Measurements from ENCODE around the gene ADD2.

DNA sequence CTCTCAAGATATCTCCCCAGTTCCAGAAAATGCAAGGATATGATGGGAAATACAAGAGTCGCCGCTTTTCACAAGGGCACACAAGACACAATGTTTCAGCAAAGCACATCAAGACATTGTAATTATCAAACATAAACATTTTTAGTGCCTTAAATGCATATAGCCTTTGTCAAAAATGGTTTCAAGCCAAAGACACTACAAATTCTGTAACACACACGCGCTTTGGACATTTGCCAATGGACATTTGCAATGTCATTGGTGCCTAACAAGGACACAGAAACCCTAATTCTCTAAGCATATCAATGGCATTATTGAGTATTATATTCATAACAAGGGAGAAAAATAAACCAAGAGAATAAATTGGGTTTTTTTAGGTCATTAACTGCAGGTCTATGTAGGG lies 16.1 kb downstream of the ADD2 start:
- no peak for TF ChIP-seq CTCF (IDR thresholded peaks at IDR 0.05)
- TF ChIP-seq POLR2A (IDR thresholded peaks at IDR 0.05) = no peak
